HepG2 (cell line): Measurements from ENCODE around the gene OVCH1. TPM values are rescaled to one million over a fixed set of nuclear protein-coding genes. Genes with fewer than 3 reads are reported as not detected.

ENCODE experiments used
- ATAC-seq: fragments of 200-7000 bp; cut with Tn5 transposase; 3 replicates; pipeline ENCODE4 v1.9.1; 2020; ENCODE audit warnings: mild to moderate bottlenecking, moderate library complexity
- BruUV-seq: library from RNA; stranded (reverse); fragments of 400-500 nt; replicated peaks from 2 replicates; lab custom pipeline; 2021; lab: Mats Ljungman, UMichigan
- CTCF ChIA-PET: fragments of 300-600 bp; formaldehyde crosslinking; extraction: SDS; loops from one replicate; lab custom pipeline; 2021; ENCODE audit warnings: low total read pairs, inconsistent platforms, low intra/inter-chr PET ratio; lab: Yijun Ruan, JAX
- POLR2A ChIA-PET: fragments of 350-600 bp; sonication (Branson Sonifier 250); formaldehyde crosslinking; loops from one replicate; lab custom pipeline; 2020; ENCODE audit warnings: antibody characterized with exemption, inconsistent platforms; lab: Yijun Ruan, JAX
- DNase-seq: peaks from one replicate; pipeline ENCODE4 v3.0.0-alpha.2; 2015; ENCODE audit warnings: low spot score
- FAIRE-seq: peaks from 3 replicates; lab custom pipeline; 2011; peaks lifted over from hg19 to GRCh38; lab: Jason Lieb, UNC
- H2AFZ ChIP-seq: one replicate; pipeline ENCODE4 v1.6.1; 2011; ENCODE audit warnings: low read length, inconsistent platforms
- H3K27ac ChIP-seq: fragments of 300-600 bp; 3 replicates; pipeline ENCODE4 v1.8.0; 2011; ENCODE audit warnings: mixed run types, mild to moderate bottlenecking, mixed read lengths, low read length, inconsistent platforms; ENCODE audit not compliant: insufficient read depth; ENCODE audit errors: extremely low read length
- H3K27me3 ChIP-seq, 2 experiments: fragments of 200-600 bp in 1 of 2; 2 replicates in 1 of 2; 3 replicates in 1 of 2; pipeline versions ENCODE4 v1.6.0 to v1.8.0; 2011; ENCODE audit warnings: low read length in 2 of 2, mild to moderate bottlenecking in 2 of 2, moderate library complexity in 2 of 2, inconsistent platforms in 1 of 2; ENCODE audit not compliant: insufficient read depth in 2 of 2, control insufficient read depth in 1 of 2
- H3K36me3 ChIP-seq, 2 experiments: fragments of 200-600 bp in 1 of 2; replicated peaks in 1 of 2; 2 replicates in 1 of 2; 3 replicates in 1 of 2; pipeline versions ENCODE4 v1.5.1 to v1.8.0; 2011; ENCODE audit warnings: low read length in 2 of 2, inconsistent platforms in 1 of 2; ENCODE audit not compliant: insufficient read depth in 2 of 2, control insufficient read depth in 1 of 2
- H3K4me1 ChIP-seq: 2 replicates; pipeline ENCODE4 v1.5.1; 2012; ENCODE audit warnings: low read length, inconsistent platforms; ENCODE audit not compliant: insufficient read depth
- H3K4me2 ChIP-seq: 2 replicates; pipeline ENCODE4 v1.6.0; 2011; ENCODE audit warnings: low read depth, low read length, inconsistent platforms
- H3K4me3 ChIP-seq, 3 experiments: fragments of 200-600 bp in 1 of 3; sonication (generic), shearing (Covaris generic) in 1 of 3; replicated peaks in 1 of 3; 2 replicates each; pipeline ENCODE4 v1.5.1; 2011 to 2016; ENCODE audit warnings: low read length in 3 of 3, inconsistent platforms in 2 of 3, low read depth in 2 of 3, mild to moderate bottlenecking in 2 of 3, control low read depth in 1 of 3, mixed read lengths in 1 of 3; ENCODE audit not compliant: insufficient read depth in 1 of 3
- H3K79me2 ChIP-seq: one replicate; pipeline ENCODE4 v1.6.1; 2011; ENCODE audit warnings: low read length, inconsistent platforms; ENCODE audit not compliant: insufficient read depth
- H3K9ac ChIP-seq: 2 replicates; pipeline ENCODE4 v1.6.0; 2011; ENCODE audit warnings: mild to moderate bottlenecking, low read depth, low read length, inconsistent platforms; ENCODE audit not compliant: insufficient read depth
- H3K9me3 ChIP-seq: 2 replicates; pipeline ENCODE4 v1.5.1; 2012; ENCODE audit warnings: mild to moderate bottlenecking, low read length
- H4K20me1 ChIP-seq: 2 replicates; pipeline ENCODE4 v1.6.0; 2011; ENCODE audit warnings: inconsistent platforms, mild to moderate bottlenecking, low read length, moderate library complexity; ENCODE audit not compliant: insufficient read depth
- CEBPB ChIP-seq: IDR thresholded peaks from 2 replicates; pipeline ENCODE4 v1.6.1; 2011; ENCODE audit warnings: low read depth, low read length, improper control_type of control experiment, borderline replicate concordance
- GLMP ChIP-seq: sonication (generic); formaldehyde crosslinking; IDR thresholded peaks from 2 replicates; pipeline ENCODE4 v1.9.0; 2021; ENCODE audit warnings: missing genetic modification reagents, mild to moderate bottlenecking, borderline replicate concordance
- NCOA5 ChIP-seq: sonication (generic); formaldehyde crosslinking; IDR thresholded peaks from 2 replicates; pipeline ENCODE4 v1.4.0; 2020; ENCODE audit warnings: missing genetic modification reagents
- ZMAT3 ChIP-seq: sonication (generic); formaldehyde crosslinking; conservative IDR thresholded peaks from 2 replicates; pipeline ENCODE4 v1.7.0; 2021; ENCODE audit warnings: missing genetic modification reagents
- in situ Hi-C: cut with HindIII; loops from 2 replicates; pipeline ENCODE4 v1.10.0; 2017; ENCODE audit warnings: low pct_unique_long_range_greater_than_20kb; ENCODE audit not compliant: extremely low pct_ligation_motif_present
- intact Hi-C: fragments of 100-400 bp; cut with micrococcal nuclease; formaldehyde crosslinking; loops from one replicate; pipeline ENCODE4 v1.10.0; 2022; ENCODE audit not compliant: unreplicated experiment
- polyA plus RNA-seq, 8 experiments: library from polyadenylated mRNA; depleted of rRNA in 3 of 8; stranded (reverse) in 7 of 8; unstranded in 1 of 8; fragments of >200 nt; fragmentation: Illumina TruSeq in 4 of 8; extraction: Trizol in 4 of 8; gene quantifications; 2 replicates each; pipeline versions ENCODE4 v1.2.1 to v1.2.3, GENCODE V29; 2011 to 2016; ENCODE audit warnings: low read depth in 4 of 8, missing spikeins in 1 of 8, mixed read lengths in 1 of 8; ENCODE audit not compliant: insufficient read depth in 1 of 8
- total RNA-seq, 5 experiments: library from RNA; depleted of rRNA; stranded (reverse); fragments of >200 nt; fragmentation: Illumina TruSeq; extraction: Trizol; gene quantifications; 2 replicates each; pipeline ENCODE4 v1.2.3, GENCODE V29; 2016; ENCODE audit warnings: low read depth in 1 of 5
- TF ChIP-seq, protein P1 (sequence below): sonication (generic); formaldehyde crosslinking; IDR thresholded peaks from 2 replicates; pipeline ENCODE4 v1.4.0; 2020; ENCODE audit warnings: mild to moderate bottlenecking, missing genetic modification reagents
- TF ChIP-seq, protein P2 (sequence below): sonication (generic); formaldehyde crosslinking; IDR thresholded peaks from 2 replicates; pipeline ENCODE4 v1.4.0; 2020; ENCODE audit warnings: mild to moderate bottlenecking, missing genetic modification reagents

OVCH1 gene
- total and polyA plus RNA-seq, 2 of the 13 experiments (the other 11 are each of a cell fraction or from before 2014, with no cell fraction given), result not detected

DNA sequence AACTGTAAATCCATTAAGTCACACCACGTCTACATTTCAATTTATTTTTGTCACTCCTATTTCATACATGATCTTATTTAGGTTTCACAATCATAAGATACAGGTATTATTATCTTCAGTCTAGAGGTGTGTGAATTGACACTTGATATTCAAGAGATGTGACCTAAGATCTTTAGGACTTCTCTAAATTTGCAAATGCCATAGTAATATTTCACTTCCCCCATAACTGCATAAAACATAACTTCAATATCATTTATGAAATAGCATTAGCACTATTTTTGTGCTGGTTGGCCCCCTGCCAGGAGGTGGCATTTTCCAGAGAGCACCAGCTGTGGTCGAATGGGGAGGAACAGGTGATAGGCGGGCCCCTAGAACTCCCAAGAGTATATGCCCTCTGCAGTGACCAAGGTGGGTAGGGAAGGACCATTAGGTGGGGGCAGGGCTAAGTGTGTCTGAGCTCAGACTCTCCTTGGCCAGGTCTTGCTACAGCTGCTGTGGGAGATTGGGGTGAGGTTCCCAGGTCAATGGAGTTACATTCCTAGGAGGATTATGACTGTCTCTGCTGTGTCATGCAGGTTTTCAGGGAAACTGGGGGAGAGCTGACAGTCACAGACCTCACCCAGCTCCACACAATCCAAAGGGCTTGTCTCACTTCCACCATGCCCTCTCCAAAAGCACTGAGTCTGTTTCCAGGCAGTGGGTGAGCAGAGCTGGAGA is 67.3 kb downstream of the OVCH1 start (continued):
- no peak for TF ChIP-seq GLMP (CRISPR knock-in tag)
- TF ChIP-seq, all 625 proteins: peak for 0

DNA sequence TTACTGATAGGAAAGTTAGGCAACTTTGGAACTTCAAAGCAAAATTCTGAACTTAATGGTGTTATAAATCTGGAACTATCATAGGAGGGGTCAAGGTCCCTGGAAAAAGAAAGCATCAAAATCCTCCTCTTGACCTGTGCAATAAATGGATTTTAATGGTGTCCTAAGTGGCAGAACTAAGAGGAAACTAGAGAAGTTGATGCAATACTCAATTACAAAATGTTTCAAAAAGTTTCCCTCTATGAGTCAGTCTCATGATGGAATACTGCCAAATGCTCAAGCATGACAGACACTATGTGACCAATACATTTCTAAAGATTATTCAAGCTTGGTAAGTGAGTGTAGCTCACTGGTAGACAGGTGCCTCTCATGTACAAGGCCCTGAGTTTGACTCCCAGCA is 68.9 kb downstream of the OVCH1 start:
- FAIRE-seq (no peak), DNase-seq (no peak), ATAC-seq (no peak)
- intact Hi-C loops (no loop called here), in situ Hi-C loops (no loop called here)
- H3K79me2 ChIP-seq, result no peaks in the 10 kb centered on the region
- H3K4me3 ChIP-seq, result no peak overlapping the region
- no peak overlapping the region for H2AFZ ChIP-seq
- no peak overlapping the region for H3K9ac ChIP-seq
- H3K27ac ChIP-seq, result no peak overlapping the region
- H3K9me3 ChIP-seq, result no peaks in the 10 kb centered on the region
- TF ChIP-seq CEBPB (0 out of 2 replicates have a peak, but pooled peaks have one; percentile 10), ZMAT3 (CRISPR knock-in tag) (no peak), NCOA5 (CRISPR knock-in tag) (no peak)
- TF ChIP-seq, protein P1, sequence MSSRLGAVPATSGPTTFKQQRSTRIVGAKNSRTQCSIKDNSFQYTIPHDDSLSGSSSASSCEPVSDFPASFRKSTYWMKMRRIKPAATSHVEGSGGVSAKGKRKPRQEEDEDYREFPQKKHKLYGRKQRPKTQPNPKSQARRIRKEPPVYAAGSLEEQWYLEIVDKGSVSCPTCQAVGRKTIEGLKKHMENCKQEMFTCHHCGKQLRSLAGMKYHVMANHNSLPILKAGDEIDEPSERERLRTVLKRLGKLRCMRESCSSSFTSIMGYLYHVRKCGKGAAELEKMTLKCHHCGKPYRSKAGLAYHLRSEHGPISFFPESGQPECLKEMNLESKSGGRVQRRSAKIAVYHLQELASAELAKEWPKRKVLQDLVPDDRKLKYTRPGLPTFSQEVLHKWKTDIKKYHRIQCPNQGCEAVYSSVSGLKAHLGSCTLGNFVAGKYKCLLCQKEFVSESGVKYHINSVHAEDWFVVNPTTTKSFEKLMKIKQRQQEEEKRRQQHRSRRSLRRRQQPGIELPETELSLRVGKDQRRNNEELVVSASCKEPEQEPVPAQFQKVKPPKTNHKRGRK (CRISPR knock-in tag), result no peak
- TF ChIP-seq, protein P2, sequence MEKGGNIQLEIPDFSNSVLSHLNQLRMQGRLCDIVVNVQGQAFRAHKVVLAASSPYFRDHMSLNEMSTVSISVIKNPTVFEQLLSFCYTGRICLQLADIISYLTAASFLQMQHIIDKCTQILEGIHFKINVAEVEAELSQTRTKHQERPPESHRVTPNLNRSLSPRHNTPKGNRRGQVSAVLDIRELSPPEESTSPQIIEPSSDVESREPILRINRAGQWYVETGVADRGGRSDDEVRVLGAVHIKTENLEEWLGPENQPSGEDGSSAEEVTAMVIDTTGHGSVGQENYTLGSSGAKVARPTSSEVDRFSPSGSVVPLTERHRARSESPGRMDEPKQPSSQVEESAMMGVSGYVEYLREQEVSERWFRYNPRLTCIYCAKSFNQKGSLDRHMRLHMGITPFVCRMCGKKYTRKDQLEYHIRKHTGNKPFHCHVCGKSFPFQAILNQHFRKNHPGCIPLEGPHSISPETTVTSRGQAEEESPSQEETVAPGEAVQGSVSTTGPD (CRISPR knock-in tag), result no peak
- BruUV-seq, result no TSS peak
- CTCF ChIA-PET, result no interaction called here
- H3K4me2 ChIP-seq, result no peak overlapping the region
- H4K20me1 ChIP-seq, result no peaks in the 10 kb centered on the region
- POLR2A ChIA-PET, result no interaction called here
- H3K27me3 ChIP-seq, result no peaks in the 10 kb centered on the region
- no peaks in the 10 kb centered on the region for H3K4me1 ChIP-seq
- H3K36me3 ChIP-seq, result no peaks in the 10 kb centered on the region
